ENCODE results near the gene MAP4K5. TPM values are rescaled to one million over a fixed set of nuclear protein-coding genes. Genes with fewer than 3 reads are reported as not detected.
"Not testable (repeated sequence)": the region's sequence is repeated elsewhere in the genome, so short reads cannot be mapped to it uniquely, and the experiment has no call there.

The MAP4K5 gene
- total RNA-seq = 42.4 and 69.9 TPM in 2 replicates

GRCh38 chr14:50532502-50533240 is at the start of gene MAP4K5:
Gene MAP4K5 (minus strand): TSS chr14:50532569. CDS start chr14:50532049, 520 bp downstream.
- DNase-seq (ENCODE audit: low read depth) = peak; percentile 59

- no peak for DNase-seq (ENCODE audit: low read depth)
Observed at GRCh38 chr14:50578433-50578832, 46.1 kb upstream of the MAP4K5 start.

GRCh38 chr14:50577982-50578381 is 45.6 kb upstream of the MAP4K5 start:
- DNase-seq (ENCODE audit: low read depth) = no peak

GRCh38 chr14:50575769-50576168 is 43.4 kb upstream of the MAP4K5 start:
- no peak for DNase-seq (ENCODE audit: low read depth)

- no peak for DNase-seq (ENCODE audit: low read depth)
Observed at GRCh38 chr14:50573862-50574261, 41.5 kb upstream of the MAP4K5 start.

- no peak for DNase-seq (ENCODE audit: low read depth)
Observed at GRCh38 chr14:50569714-50570274, 37.4 kb upstream of the MAP4K5 start.

GRCh38 chr14:50562841-50563240 is 30.5 kb upstream of the MAP4K5 start:
- no peak for DNase-seq (ENCODE audit: low read depth)

GRCh38 chr14:50560931-50561285 is 28.5 kb upstream of the MAP4K5 start:
- peak; percentile 30 for DNase-seq (ENCODE audit: low read depth)

- peak; percentile 27 for DNase-seq (ENCODE audit: low read depth)
Observed at GRCh38 chr14:50559990-50560930, 27.9 kb upstream of the MAP4K5 start, which contains the start of gene ATL1. Gene ATL1 (plus strand): TSS chr14:50560145. CDS start chr14:50560266, 121 bp downstream.

- DNase-seq (ENCODE audit: low read depth) = not testable (repeated sequence)
Observed at GRCh38 chr14:50552796-50553195, 20.4 kb upstream of the MAP4K5 start.

GRCh38 chr14:50551877-50552276 is 19.5 kb upstream of the MAP4K5 start:
- no peak for DNase-seq (ENCODE audit: low read depth)

GRCh38 chr14:50550294-50550693 is 17.9 kb upstream of the MAP4K5 start:
- no peak for DNase-seq (ENCODE audit: low read depth)

GRCh38 chr14:50545618-50546017 is 13.2 kb upstream of the MAP4K5 start:
- DNase-seq (ENCODE audit: low read depth) = no peak

GRCh38 chr14:50544911-50545310 is 12.5 kb upstream of the MAP4K5 start:
- no peak for DNase-seq (ENCODE audit: low read depth)

GRCh38 chr14:50542941-50543418 is 10.6 kb upstream of the MAP4K5 start:
- DNase-seq (ENCODE audit: low read depth) = peak; percentile 71

- DNase-seq (ENCODE audit: low read depth) = no peak
Observed at GRCh38 chr14:50541159-50541567, 8.8 kb upstream of the MAP4K5 start.

GRCh38 chr14:50539051-50539450 is 6.7 kb upstream of the MAP4K5 start:
- DNase-seq (ENCODE audit: low read depth) = no peak

GRCh38 chr14:50538034-50538433 is 5.7 kb upstream of the MAP4K5 start:
- not testable (repeated sequence) for DNase-seq (ENCODE audit: low read depth)

GRCh38 chr14:50534997-50535396 is 2.6 kb upstream of the MAP4K5 start:
- no peak for DNase-seq (ENCODE audit: low read depth)

GRCh38 chr14:50534416-50534815 is 2.0 kb upstream of the MAP4K5 start:
- no peak for DNase-seq (ENCODE audit: low read depth)

GRCh38 chr14:50533806-50534205 is 1.4 kb upstream of the MAP4K5 start:
- DNase-seq (ENCODE audit: low read depth) = no peak

GRCh38 chr14:50533241-50533705 is 904 bp upstream of the MAP4K5 start:
- DNase-seq (ENCODE audit: low read depth) = no peak

All from renal cortical epithelial cell (primary cell).